Measurements from ENCODE around the gene CYSLTR2. TPM values are rescaled to one million over a fixed set of nuclear protein-coding genes. Genes with fewer than 3 reads are reported as not detected.

CYSLTR2 gene
- total and polyA plus RNA-seq, 2 donors (not counting 1 experiment from before 2014, with no cell fraction given): 0.09 TPM; not detected in 1

- H3K36me3 ChIP-seq (replicated peaks in 1 of 2; ENCODE audit: control extremely low read depth in 1 of 2, control insufficient read depth in 1 of 2, extremely low read depth in 1 of 2, insufficient read depth in 2 of 2, low read length in 1 of 2): no peaks in the 10 kb centered on the region
- ChIA-PET POLR2A (no interaction called here), CTCF (no interaction called here)
- H4K20me1 ChIP-seq (ENCODE audit: control insufficient read depth, insufficient read depth, low read length, poor library complexity, severe bottlenecking): no peaks in the 10 kb centered on the region
- Mint-ChIP-seq H3K27me3 (peaks cover 22% of the 10 kb centered on the region), H3K9me3 (ENCODE audit: insufficient read depth) (peaks cover 12% of the 10 kb centered on the region), H3K27ac (no peak overlapping the region), H3K4me1 (no peaks in the 10 kb centered on the region), H3K4me3 (no peak overlapping the region)
- H3K27ac ChIP-seq (ENCODE audit: low read length in 2 of 2): no peak overlapping the region
- H3K79me2 ChIP-seq (ENCODE audit: control insufficient read depth, insufficient read depth, low read length): no peaks in the 10 kb centered on the region
- intact Hi-C loops (cut with micrococcal nuclease): no loop called here
- ATAC-seq (ENCODE audit: low read depth) (no peak), DNase-seq (no peak)
- no peak for TF ChIP-seq EZH2 (IDR thresholded peaks at IDR 0.05; ENCODE audit: borderline replicate concordance, insufficient read depth, low read depth, low read length, poor library complexity, severe bottlenecking)
- TF ChIP-seq, protein P1, sequence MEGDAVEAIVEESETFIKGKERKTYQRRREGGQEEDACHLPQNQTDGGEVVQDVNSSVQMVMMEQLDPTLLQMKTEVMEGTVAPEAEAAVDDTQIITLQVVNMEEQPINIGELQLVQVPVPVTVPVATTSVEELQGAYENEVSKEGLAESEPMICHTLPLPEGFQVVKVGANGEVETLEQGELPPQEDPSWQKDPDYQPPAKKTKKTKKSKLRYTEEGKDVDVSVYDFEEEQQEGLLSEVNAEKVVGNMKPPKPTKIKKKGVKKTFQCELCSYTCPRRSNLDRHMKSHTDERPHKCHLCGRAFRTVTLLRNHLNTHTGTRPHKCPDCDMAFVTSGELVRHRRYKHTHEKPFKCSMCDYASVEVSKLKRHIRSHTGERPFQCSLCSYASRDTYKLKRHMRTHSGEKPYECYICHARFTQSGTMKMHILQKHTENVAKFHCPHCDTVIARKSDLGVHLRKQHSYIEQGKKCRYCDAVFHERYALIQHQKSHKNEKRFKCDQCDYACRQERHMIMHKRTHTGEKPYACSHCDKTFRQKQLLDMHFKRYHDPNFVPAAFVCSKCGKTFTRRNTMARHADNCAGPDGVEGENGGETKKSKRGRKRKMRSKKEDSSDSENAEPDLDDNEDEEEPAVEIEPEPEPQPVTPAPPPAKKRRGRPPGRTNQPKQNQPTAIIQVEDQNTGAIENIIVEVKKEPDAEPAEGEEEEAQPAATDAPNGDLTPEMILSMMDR (IDR thresholded peaks at IDR 0.05): no peak
- H3K4me2 ChIP-seq (replicated peaks; ENCODE audit: low read depth, low read length, poor library complexity, severe bottlenecking): no peak overlapping the region
- H3K9ac ChIP-seq (ENCODE audit: low read length): no peak overlapping the region
- H3K27me3 ChIP-seq (replicated peaks in 1 of 4; ENCODE audit: control extremely low read depth in 1 of 4, control insufficient read depth in 3 of 4, insufficient read depth in 4 of 4, low read length in 3 of 4): peaks cover 0 to 10% (median 0%) of the 10 kb centered on the region in 4 experiments
- H3K4me1 ChIP-seq (ENCODE audit: control insufficient read depth in 2 of 2, insufficient read depth in 2 of 2, low read length in 2 of 2): no peaks in the 10 kb centered on the region
- no peak overlapping the region for H2AFZ ChIP-seq (ENCODE audit: insufficient read depth, low read depth, low read length, poor library complexity, severe bottlenecking)
- H3K4me3 ChIP-seq (ENCODE audit: control extremely low read depth in 1 of 5, extremely low read depth in 1 of 5, insufficient read depth in 1 of 5, low read depth in 2 of 5, low read length in 4 of 5): no peak overlapping the region
- 96% methylated on average over 7 of the region's 7 CpGs for WGBS (ENCODE audit: insufficient coverage)
- H3K9me3 ChIP-seq (ENCODE audit: control extremely low read depth in 1 of 3, control insufficient read depth in 2 of 3, insufficient read depth in 1 of 3, low read length in 2 of 3): peaks cover 1 to 21% (median 15%) of the 10 kb centered on the region in 3 donors
These were observed 13.0 kb upstream of the CYSLTR2 start for GRCh38 chr13:48640767-48641166.

DNA sequence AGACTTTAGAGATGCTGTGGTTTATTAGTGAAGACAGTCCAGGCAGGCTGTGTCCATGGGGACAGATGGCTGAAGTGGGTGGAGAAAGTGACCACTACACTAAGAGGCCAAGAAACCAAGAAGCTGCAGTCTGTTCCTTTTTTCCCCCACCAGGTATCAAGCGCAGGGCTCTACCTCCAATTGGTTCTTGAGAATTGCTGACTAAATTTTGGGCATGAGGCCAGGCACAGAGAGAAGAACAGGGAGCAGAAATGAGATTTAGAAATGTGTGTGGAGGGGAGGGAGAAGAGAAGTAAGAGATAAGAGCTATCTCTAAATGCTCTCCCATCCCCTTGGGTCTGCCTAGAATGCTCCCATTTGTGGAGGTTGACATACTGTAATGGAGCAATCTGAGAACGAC lies 12.3 kb upstream of the CYSLTR2 start:
- H2AFZ ChIP-seq (ENCODE audit: insufficient read depth, low read depth, low read length, poor library complexity, severe bottlenecking): no peak overlapping the region
- no peaks in the 10 kb centered on the region for H3K36me3 ChIP-seq (replicated peaks in 1 of 2; ENCODE audit: control extremely low read depth in 1 of 2, control insufficient read depth in 1 of 2, extremely low read depth in 1 of 2, insufficient read depth in 2 of 2, low read length in 1 of 2)
- WGBS (ENCODE audit: insufficient coverage): 60% methylated on average over 1 of the region's 2 CpGs
- ChIA-PET POLR2A (no interaction called here), CTCF (no interaction called here)
- H3K79me2 ChIP-seq (ENCODE audit: control insufficient read depth, insufficient read depth, low read length): no peaks in the 10 kb centered on the region
- no peak overlapping the region for H3K4me3 ChIP-seq (ENCODE audit: control extremely low read depth in 1 of 5, extremely low read depth in 1 of 5, insufficient read depth in 1 of 5, low read depth in 2 of 5, low read length in 4 of 5)
- DNase-seq: no peak
- no peak overlapping the region for H3K4me2 ChIP-seq (replicated peaks; ENCODE audit: low read depth, low read length, poor library complexity, severe bottlenecking)
- no peak for TF ChIP-seq EZH2 (IDR thresholded peaks at IDR 0.05; ENCODE audit: borderline replicate concordance, insufficient read depth, low read depth, low read length, poor library complexity, severe bottlenecking)
- no peaks in the 10 kb centered on the region for H4K20me1 ChIP-seq (ENCODE audit: control insufficient read depth, insufficient read depth, low read length, poor library complexity, severe bottlenecking)
- no peak for ATAC-seq (ENCODE audit: low read depth)
- H3K27ac ChIP-seq (ENCODE audit: low read length in 2 of 2): no peak overlapping the region
- no peak overlapping the region for H3K9ac ChIP-seq (ENCODE audit: low read length)
- H3K27ac Mint-ChIP-seq: no peak overlapping the region
- no peak overlapping the region for H3K4me3 Mint-ChIP-seq
- H3K27me3 ChIP-seq (replicated peaks in 1 of 4; ENCODE audit: control extremely low read depth in 1 of 4, control insufficient read depth in 3 of 4, insufficient read depth in 4 of 4, low read length in 3 of 4): peaks cover 0 to 7% (median 0%) of the 10 kb centered on the region in 4 experiments
- peaks cover 9% of the 10 kb centered on the region for H3K9me3 Mint-ChIP-seq (ENCODE audit: insufficient read depth)
- H3K27me3 Mint-ChIP-seq: peaks cover 22% of the 10 kb centered on the region
- intact Hi-C loops (cut with micrococcal nuclease): no loop called here
- H3K9me3 ChIP-seq (ENCODE audit: control extremely low read depth in 1 of 3, control insufficient read depth in 2 of 3, insufficient read depth in 1 of 3, low read length in 2 of 3): peaks cover 0 to 15% (median 10%) of the 10 kb centered on the region in 3 donors
- no peaks in the 10 kb centered on the region for H3K4me1 ChIP-seq (ENCODE audit: control insufficient read depth in 2 of 2, insufficient read depth in 2 of 2, low read length in 2 of 2)
- no peaks in the 10 kb centered on the region for H3K4me1 Mint-ChIP-seq

Measured in B cell (primary cell).